22Rv1 (cell line): ENCODE data around the gene JARID2.

Experiments used
- H3K27ac ChIP-seq: fragments of 450-650 bp; 2 replicates; pipeline ENCODE4 v1.5.1; 2017
- CTCF ChIP-seq: fragments of 450-650 bp; IDR thresholded peaks from 2 replicates; pipeline ENCODE4 v1.5.1; 2017; ENCODE audit warnings: mild to moderate bottlenecking
- ZFX ChIP-seq: fragments of 450-650 bp; IDR thresholded peaks from 2 replicates; pipeline ENCODE4 v1.6.1; 2017; ENCODE audit warnings: antibody characterized with exemption, borderline replicate concordance

Gene JARID2

GRCh38 chr6:15346315-15346714 is 100.4 kb downstream of the JARID2 start:
- TF ChIP-seq ZFX: no peak
- no peak for TF ChIP-seq CTCF
- no peak overlapping the region for H3K27ac ChIP-seq

GRCh38 chr6:15348528-15348927 is 102.7 kb downstream of the JARID2 start:
- no peak overlapping the region for H3K27ac ChIP-seq
- no peak for TF ChIP-seq CTCF
- no peak for TF ChIP-seq ZFX

DNA sequence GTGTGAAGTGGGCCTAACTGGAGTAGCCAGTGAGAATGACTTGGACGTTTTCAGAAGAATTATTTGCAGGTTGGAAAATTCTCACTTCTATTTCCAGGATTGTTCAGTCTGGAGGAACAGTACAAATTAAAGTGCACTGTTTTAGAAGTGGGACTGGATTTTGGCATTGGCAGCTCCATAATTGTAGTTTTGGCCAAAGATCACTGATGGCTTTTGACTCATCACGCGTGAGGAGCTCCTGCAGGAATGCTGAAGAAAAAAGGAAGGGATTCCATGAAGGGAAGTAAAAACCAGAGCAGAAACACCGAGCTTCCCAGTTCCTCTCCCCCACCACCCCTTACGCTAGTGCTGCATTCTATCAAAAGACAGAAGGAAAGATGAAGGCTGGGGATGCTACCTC is 103.5 kb downstream of the JARID2 start:
- TF ChIP-seq CTCF: no peak
- TF ChIP-seq ZFX: no peak
- no peak overlapping the region for H3K27ac ChIP-seq

DNA sequence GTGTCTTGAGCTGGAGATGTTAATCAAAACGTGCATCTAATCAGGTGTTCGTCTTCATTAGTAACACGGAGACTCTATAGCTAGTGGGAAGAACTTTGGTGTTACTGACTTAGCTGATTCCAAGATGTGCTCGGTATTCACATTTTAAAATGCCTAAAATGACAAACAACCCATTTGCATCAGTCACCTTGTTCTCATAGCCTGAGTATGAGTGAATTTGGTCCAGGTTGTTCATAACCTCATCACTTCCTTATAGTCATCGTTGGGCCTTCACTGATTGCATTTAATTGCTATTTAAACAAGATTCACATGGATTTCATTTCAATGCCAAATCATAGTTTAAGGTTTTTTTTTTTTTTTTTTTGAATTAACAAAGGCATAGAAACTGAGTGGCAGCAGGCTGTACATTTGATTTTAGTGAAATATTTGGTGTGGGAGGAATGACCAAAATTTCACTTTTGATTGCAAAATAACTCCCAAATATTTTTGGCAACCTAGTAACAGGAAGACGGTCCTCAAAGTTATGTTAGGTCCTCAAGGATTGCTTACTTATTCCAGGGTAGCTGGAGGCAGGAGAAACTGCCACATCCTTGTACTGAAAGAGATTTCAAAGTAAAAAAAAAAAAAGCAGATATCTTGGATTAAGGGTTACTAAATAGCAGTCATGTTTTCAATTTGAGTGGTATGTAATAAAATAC is 104.7 kb downstream of the JARID2 start:
- no peak overlapping the region for H3K27ac ChIP-seq
- TF ChIP-seq ZFX (no peak), CTCF (no peak)

DNA sequence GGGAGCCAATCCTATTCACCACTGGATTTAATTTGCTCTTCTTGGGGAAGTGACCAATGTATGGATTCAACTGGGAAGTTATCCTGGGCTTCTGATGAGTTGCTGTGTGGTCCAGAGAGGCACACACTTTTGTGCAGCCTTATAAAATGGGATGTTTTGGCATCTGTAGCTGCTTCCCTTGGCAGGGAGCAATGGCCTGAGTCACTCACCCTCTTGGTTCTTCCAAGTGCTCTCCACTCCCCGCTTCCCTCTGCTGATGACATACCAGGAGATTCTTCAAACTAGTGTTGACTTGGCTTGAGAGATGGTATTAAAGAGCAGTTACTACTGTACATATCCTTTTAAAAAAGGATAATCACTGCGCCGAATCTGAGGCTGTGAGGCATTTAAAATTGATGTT is 105.8 kb downstream of the JARID2 start:
- H3K27ac ChIP-seq: no peak overlapping the region
- TF ChIP-seq CTCF (no peak), ZFX (no peak)

- TF ChIP-seq ZFX: no peak
- TF ChIP-seq CTCF: no peak
- H3K27ac ChIP-seq: no peak overlapping the region
These were observed 106.4 kb downstream of the JARID2 start for GRCh38 chr6:15352220-15352619.

DNA sequence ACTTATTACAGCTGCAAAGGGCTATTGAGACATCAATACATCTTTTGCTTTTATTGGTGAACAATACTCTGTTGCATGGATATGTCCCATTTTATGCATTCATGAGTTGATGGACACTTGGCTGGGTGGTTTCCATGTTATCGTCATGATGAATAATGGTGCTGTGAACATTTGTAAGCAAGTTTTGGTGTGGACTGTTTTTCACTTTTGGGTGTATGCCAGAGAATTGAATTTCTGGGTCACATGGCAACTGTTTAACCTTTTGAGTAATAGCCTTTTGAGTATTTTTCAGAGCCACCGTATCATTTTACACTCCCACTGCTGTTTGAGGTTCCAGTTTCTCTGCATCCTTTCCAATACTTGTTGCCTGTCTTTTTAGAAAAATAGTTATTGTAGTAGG is 107.0 kb downstream of the JARID2 start:
- TF ChIP-seq CTCF: no peak
- no peak for TF ChIP-seq ZFX
- H3K27ac ChIP-seq: no peak overlapping the region
